Stimulated activated effector memory CD8-positive, alpha-beta T cell treated with anti-CD3 and anti-CD28 coated beads, Interleukin-12 subunit alpha, Interleukin-12 subunit beta, amount 100 ng/mL, for 72 hours (primary cell): Measurements from ENCODE around the gene LMOD3.

Experiments
- ATAC-seq: fragments of 150-1000 bp; cut with Tn5 transposase; 2 replicates; pipeline ENCODE4 v1.10.0; 2021
- DNase-seq, 2 donors: peaks; one replicate each; pipeline ENCODE4 v3.0.0; 2021 to 2022; ENCODE audit warnings: low spot score in 2 of 2
- H3K27ac Mint-ChIP-seq: one replicate; pipeline ENCODE4 v1.8.0; 2022; ENCODE audit warnings: mild to moderate bottlenecking, mixed read lengths
- H3K36me3 Mint-ChIP-seq: one replicate; pipeline ENCODE4 v1.8.0; 2022; ENCODE audit warnings: mild to moderate bottlenecking, mixed read lengths
- H3K4me1 Mint-ChIP-seq: one replicate; pipeline ENCODE4 v1.8.0; 2022; ENCODE audit warnings: mixed read lengths
- H3K4me3 Mint-ChIP-seq: one replicate; pipeline ENCODE4 v1.8.0; 2022; ENCODE audit warnings: mild to moderate bottlenecking, mixed read lengths
- H3K9me3 Mint-ChIP-seq: one replicate; pipeline ENCODE4 v1.8.0; 2022; ENCODE audit warnings: mixed read lengths

The LMOD3 gene

GRCh38 chr3:69141313-69141712 is 18.9 kb upstream of the LMOD3 start:
- H3K27ac Mint-ChIP-seq, result no peak overlapping the region
- no peaks in the 10 kb centered on the region for H3K36me3 Mint-ChIP-seq
- no peak overlapping the region for H3K4me3 Mint-ChIP-seq
- no peaks in the 10 kb centered on the region for H3K4me1 Mint-ChIP-seq
- no peaks in the 10 kb centered on the region for H3K9me3 Mint-ChIP-seq
- ATAC-seq, result no peak
- DNase-seq, result no peak

- ATAC-seq, result no peak
- no peak overlapping the region for H3K27ac Mint-ChIP-seq
- no peaks in the 10 kb centered on the region for H3K9me3 Mint-ChIP-seq
- no peaks in the 10 kb centered on the region for H3K36me3 Mint-ChIP-seq
- no peak for DNase-seq
- H3K4me1 Mint-ChIP-seq, result no peaks in the 10 kb centered on the region
- H3K4me3 Mint-ChIP-seq, result no peak overlapping the region
Measured at GRCh38 chr3:69137412-69137811, 15.0 kb upstream of the LMOD3 start.

GRCh38 chr3:69137005-69137404 is 14.6 kb upstream of the LMOD3 start:
- Mint-ChIP-seq H3K4me1 (no peaks in the 10 kb centered on the region), H3K4me3 (no peak overlapping the region), H3K36me3 (no peaks in the 10 kb centered on the region), H3K9me3 (no peaks in the 10 kb centered on the region), H3K27ac (no peak overlapping the region)
- no peak for ATAC-seq
- no peak for DNase-seq

GRCh38 chr3:69130689-69131088 is 8.3 kb upstream of the LMOD3 start:
- no peak overlapping the region for H3K27ac Mint-ChIP-seq
- DNase-seq (no peak), ATAC-seq (peak; percentile 81)
- no peaks in the 10 kb centered on the region for H3K36me3 Mint-ChIP-seq
- no peaks in the 10 kb centered on the region for H3K9me3 Mint-ChIP-seq
- H3K4me1 Mint-ChIP-seq, result no peaks in the 10 kb centered on the region
- H3K4me3 Mint-ChIP-seq, result no peak overlapping the region

- H3K4me3 Mint-ChIP-seq, result no peak overlapping the region
- no peak for ATAC-seq
- H3K27ac Mint-ChIP-seq, result no peak overlapping the region
- H3K4me1 Mint-ChIP-seq, result no peaks in the 10 kb centered on the region
- no peaks in the 10 kb centered on the region for H3K9me3 Mint-ChIP-seq
- H3K36me3 Mint-ChIP-seq, result no peaks in the 10 kb centered on the region
- DNase-seq, result no peak
Measured at GRCh38 chr3:69129531-69129930, 7.1 kb upstream of the LMOD3 start.

GRCh38 chr3:69128509-69128908 is 6.1 kb upstream of the LMOD3 start:
- DNase-seq, result no peak
- no peaks in the 10 kb centered on the region for H3K36me3 Mint-ChIP-seq
- H3K4me3 Mint-ChIP-seq, result no peak overlapping the region
- no peaks in the 10 kb centered on the region for H3K9me3 Mint-ChIP-seq
- no peak for ATAC-seq
- no peak overlapping the region for H3K27ac Mint-ChIP-seq
- H3K4me1 Mint-ChIP-seq, result no peaks in the 10 kb centered on the region

GRCh38 chr3:69126999-69127398 is 4.6 kb upstream of the LMOD3 start:
- no peak for DNase-seq
- H3K27ac Mint-ChIP-seq, result no peak overlapping the region
- ATAC-seq, result no peak
- no peak overlapping the region for H3K4me3 Mint-ChIP-seq
- H3K36me3 Mint-ChIP-seq, result no peaks in the 10 kb centered on the region
- H3K4me1 Mint-ChIP-seq, result no peaks in the 10 kb centered on the region
- H3K9me3 Mint-ChIP-seq, result no peaks in the 10 kb centered on the region

GRCh38 chr3:69126216-69126615 is 3.8 kb upstream of the LMOD3 start:
- no peaks in the 10 kb centered on the region for H3K4me1 Mint-ChIP-seq
- ATAC-seq (no peak), DNase-seq (no peak)
- H3K36me3 Mint-ChIP-seq, result no peaks in the 10 kb centered on the region
- no peaks in the 10 kb centered on the region for H3K9me3 Mint-ChIP-seq
- H3K4me3 Mint-ChIP-seq, result no peak overlapping the region
- H3K27ac Mint-ChIP-seq, result no peak overlapping the region

GRCh38 chr3:69121950-69122349 is 445 bp downstream of the LMOD3 start:
- ATAC-seq, result no peak
- Mint-ChIP-seq H3K36me3 (no peaks in the 10 kb centered on the region), H3K4me3 (no peak overlapping the region), H3K27ac (no peak overlapping the region), H3K4me1 (no peaks in the 10 kb centered on the region), H3K9me3 (no peaks in the 10 kb centered on the region)
- no peak for DNase-seq

- DNase-seq (no peak), ATAC-seq (no peak)
- Mint-ChIP-seq H3K4me1 (no peaks in the 10 kb centered on the region), H3K27ac (no peak overlapping the region), H3K36me3 (no peaks in the 10 kb centered on the region), H3K4me3 (no peak overlapping the region), H3K9me3 (no peaks in the 10 kb centered on the region)
Measured at GRCh38 chr3:69121513-69121912, 882 bp downstream of the LMOD3 start.

GRCh38 chr3:69120879-69121464 is 1.4 kb downstream of the LMOD3 start:
- Mint-ChIP-seq H3K4me1 (no peaks in the 10 kb centered on the region), H3K9me3 (no peaks in the 10 kb centered on the region), H3K27ac (no peak overlapping the region), H3K36me3 (no peaks in the 10 kb centered on the region), H3K4me3 (no peak overlapping the region)
- peak; percentile 66 to 90 for DNase-seq
- ATAC-seq, result peak; percentile 75

- Mint-ChIP-seq H3K4me3 (no peak overlapping the region), H3K4me1 (no peaks in the 10 kb centered on the region), H3K27ac (no peak overlapping the region), H3K9me3 (no peaks in the 10 kb centered on the region), H3K36me3 (no peaks in the 10 kb centered on the region)
- ATAC-seq, result no peak
- no peak for DNase-seq
Measured at GRCh38 chr3:69119681-69120080, 2.7 kb downstream of the LMOD3 start.

GRCh38 chr3:69119138-69119537 is 3.3 kb downstream of the LMOD3 start:
- Mint-ChIP-seq H3K9me3 (no peaks in the 10 kb centered on the region), H3K36me3 (no peaks in the 10 kb centered on the region), H3K4me3 (no peak overlapping the region), H3K4me1 (no peaks in the 10 kb centered on the region), H3K27ac (no peak overlapping the region)
- DNase-seq (no peak), ATAC-seq (no peak)

GRCh38 chr3:69118555-69118954 is 3.8 kb downstream of the LMOD3 start:
- no peak overlapping the region for H3K27ac Mint-ChIP-seq
- H3K36me3 Mint-ChIP-seq, result no peaks in the 10 kb centered on the region
- ATAC-seq (no peak), DNase-seq (no peak)
- no peak overlapping the region for H3K4me3 Mint-ChIP-seq
- H3K9me3 Mint-ChIP-seq, result no peaks in the 10 kb centered on the region
- no peaks in the 10 kb centered on the region for H3K4me1 Mint-ChIP-seq

GRCh38 chr3:69116897-69117296 is 5.5 kb downstream of the LMOD3 start:
- no peak overlapping the region for H3K4me3 Mint-ChIP-seq
- no peak overlapping the region for H3K27ac Mint-ChIP-seq
- DNase-seq (no peak), ATAC-seq (no peak)
- no peaks in the 10 kb centered on the region for H3K36me3 Mint-ChIP-seq
- no peaks in the 10 kb centered on the region for H3K9me3 Mint-ChIP-seq
- H3K4me1 Mint-ChIP-seq, result no peaks in the 10 kb centered on the region

- DNase-seq, result no peak
- Mint-ChIP-seq H3K9me3 (no peaks in the 10 kb centered on the region), H3K36me3 (no peaks in the 10 kb centered on the region), H3K4me1 (no peaks in the 10 kb centered on the region), H3K4me3 (no peak overlapping the region), H3K27ac (no peak overlapping the region)
- ATAC-seq, result no peak
Measured at GRCh38 chr3:69116162-69116561, 6.2 kb downstream of the LMOD3 start.

- Mint-ChIP-seq H3K9me3 (no peaks in the 10 kb centered on the region), H3K27ac (no peak overlapping the region), H3K4me3 (no peak overlapping the region), H3K36me3 (no peaks in the 10 kb centered on the region), H3K4me1 (no peaks in the 10 kb centered on the region)
- DNase-seq (no peak), ATAC-seq (no peak)
Measured at GRCh38 chr3:69115731-69116130, 6.7 kb downstream of the LMOD3 start.
